Endothelial cell (in vitro differentiated cells): Measurements from ENCODE around the gene G0S2. TPM values are rescaled to one million over a fixed set of nuclear protein-coding genes. Genes with fewer than 3 reads are reported as not detected.
A peak's percentile ranks its signal among the peaks of the same experiment; 100 is the strongest.
"Not testable (repeated sequence)": the region's sequence is repeated elsewhere in the genome, so short reads cannot be mapped to it uniquely, and the experiment has no call there.

Source experiments
- DNase-seq: peaks from one replicate; pipeline ENCODE4 v3.0.0; 2021; ENCODE audit warnings: low spot score
- H3K27ac Mint-ChIP-seq: one replicate; pipeline ENCODE4 v1.8.0; 2021; ENCODE audit warnings: mixed read lengths, inconsistent platforms; ENCODE audit not compliant: unreplicated experiment
- H3K27me3 Mint-ChIP-seq: one replicate; pipeline ENCODE4 v1.8.0; 2021; ENCODE audit warnings: mild to moderate bottlenecking, moderate library complexity, mixed read lengths, inconsistent platforms; ENCODE audit not compliant: unreplicated experiment
- H3K36me3 Mint-ChIP-seq: one replicate; pipeline ENCODE4 v1.8.0; 2021; ENCODE audit warnings: mild to moderate bottlenecking, low read depth, mixed read lengths, inconsistent platforms; ENCODE audit not compliant: unreplicated experiment
- H3K4me1 Mint-ChIP-seq: one replicate; pipeline ENCODE4 v1.8.0; 2021; ENCODE audit warnings: mild to moderate bottlenecking, mixed read lengths, inconsistent platforms; ENCODE audit not compliant: unreplicated experiment
- H3K4me3 Mint-ChIP-seq: one replicate; pipeline ENCODE4 v1.8.0; 2021; ENCODE audit warnings: mild to moderate bottlenecking, mixed read lengths, inconsistent platforms; ENCODE audit not compliant: unreplicated experiment
- H3K9me3 Mint-ChIP-seq: one replicate; pipeline ENCODE4 v1.8.0; 2021; ENCODE audit warnings: mixed read lengths, inconsistent platforms; ENCODE audit not compliant: unreplicated experiment
- CTCF ChIP-seq: fragments of 200-600 bp; sonication (generic); IDR thresholded peaks from one replicate; pipeline ENCODE4 v1.5.0; 2021; ENCODE audit warnings: antibody characterized with exemption; ENCODE audit not compliant: unreplicated experiment
- total RNA-seq: library from RNA; stranded (reverse); fragmentation: NEBNext Ultra II Directional; extraction: Animal tissue kit (Norgen Biotek cat#: 25700); gene quantifications from one replicate; pipeline ENCODE4 v1.2.1, GENCODE V29; 2021; ENCODE audit not compliant: unreplicated experiment

The G0S2 gene
- total RNA-seq, 1 donor from 2014 or later = not detected

- H3K9me3 Mint-ChIP-seq = no peaks in the 10 kb centered on the region
- no peak for TF ChIP-seq CTCF
- H3K4me1 Mint-ChIP-seq = peaks cover 7% of the 10 kb centered on the region
- no peak overlapping the region for H3K4me3 Mint-ChIP-seq
- no peak overlapping the region for H3K27ac Mint-ChIP-seq
- H3K36me3 Mint-ChIP-seq = no peaks in the 10 kb centered on the region
- no peak for DNase-seq
- H3K27me3 Mint-ChIP-seq = peaks cover 5% of the 10 kb centered on the region
These were observed 17.1 kb downstream of the G0S2 start for GRCh38 chr1:209692296-209692695.

- Mint-ChIP-seq H3K36me3 (no peaks in the 10 kb centered on the region), H3K4me1 (peaks cover 7% of the 10 kb centered on the region), H3K27me3 (peaks cover 5% of the 10 kb centered on the region), H3K9me3 (no peaks in the 10 kb centered on the region), H3K27ac (no peak overlapping the region), H3K4me3 (no peak overlapping the region)
- TF ChIP-seq CTCF = peak; percentile 79
- peak; percentile 80 for DNase-seq
These were observed 17.7 kb downstream of the G0S2 start for GRCh38 chr1:209692745-209693504.

- Mint-ChIP-seq H3K36me3 (no peaks in the 10 kb centered on the region), H3K9me3 (no peaks in the 10 kb centered on the region), H3K4me1 (peaks cover 7% of the 10 kb centered on the region), H3K4me3 (no peak overlapping the region), H3K27me3 (peaks cover 5% of the 10 kb centered on the region), H3K27ac (no peak overlapping the region)
- no peak for TF ChIP-seq CTCF
- DNase-seq = no peak
These were observed 21.5 kb downstream of the G0S2 start for GRCh38 chr1:209696673-209697072.

- Mint-ChIP-seq H3K27me3 (peaks cover 5% of the 10 kb centered on the region), H3K27ac (no peak overlapping the region)
- DNase-seq = no peak
These were observed 21.9 kb downstream of the G0S2 start for GRCh38 chr1:209697126-209697525.

GRCh38 chr1:209700686-209701085 lies 25.5 kb downstream of the G0S2 start:
- not testable (repeated sequence) for H3K9me3 Mint-ChIP-seq, H3K4me3 Mint-ChIP-seq, H3K36me3 Mint-ChIP-seq, H3K27ac Mint-ChIP-seq, DNase-seq, H3K27me3 Mint-ChIP-seq, H3K4me1 Mint-ChIP-seq

More at GRCh38 chr1:209697126-209697525, 21.9 kb downstream of the G0S2 start:
- Mint-ChIP-seq H3K9me3 (no peaks in the 10 kb centered on the region), H3K36me3 (no peaks in the 10 kb centered on the region), H3K4me1 (peaks cover 5% of the 10 kb centered on the region), H3K4me3 (no peak overlapping the region)
- TF ChIP-seq CTCF = no peak
